HL-60 (cell line): ENCODE results near the gene ADAMTS1.

Experiments
- DNase-seq, 2 experiments: peaks; one replicate each; pipeline ENCODE4 v3.0.0-alpha.2; 2010 to 2020; ENCODE audit warnings: low read depth in 1 of 2, low spot score in 1 of 2
- H3K27ac ChIP-seq: fragments of 250-450 bp; sonication (Bioruptor Pico); replicated peaks from 2 replicates; pipeline ENCODE4 v1.5.1; 2020; ENCODE audit warnings: mild to moderate bottlenecking, moderate library complexity
- H3K27me3 ChIP-seq: fragments of 250-450 bp; sonication (Bioruptor Pico); 2 replicates; pipeline ENCODE4 v1.5.1; 2021; ENCODE audit warnings: mild to moderate bottlenecking, moderate library complexity; ENCODE audit not compliant: insufficient read depth, poor library complexity, severe bottlenecking
- H3K4me3 ChIP-seq: replicated peaks from 2 replicates; pipeline ENCODE4 v1.5.1; 2011; ENCODE audit warnings: mild to moderate bottlenecking, control low read depth, low read length; ENCODE audit not compliant: insufficient read depth
- GABPA ChIP-seq: IDR thresholded peaks from 2 replicates; pipeline ENCODE4 v1.6.1; 2012; ENCODE audit warnings: low read depth
- POLR2AphosphoS5 ChIP-seq: IDR thresholded peaks from 2 replicates; pipeline ENCODE4 v1.6.1; 2012; ENCODE audit warnings: low read depth
- SPI1 ChIP-seq: IDR thresholded peaks from 2 replicates; pipeline ENCODE4 v1.6.1; 2012; ENCODE audit warnings: low read depth, mild to moderate bottlenecking, borderline replicate concordance
- long read RNA-seq: library from polyadenylated mRNA; unstranded; transcript quantifications from one replicate; pipeline ENCODE4 v2.0.0, GENCODE V29; 2020
- TF ChIP-seq, protein P1 (sequence below): IDR thresholded peaks from 2 replicates; pipeline ENCODE4 v1.6.1; 2012; ENCODE audit warnings: low read depth; ENCODE audit not compliant: insufficient replicate concordance
- TF ChIP-seq, protein P2 (sequence below): IDR thresholded peaks from one replicate; pipeline ENCODE4 v1.5.1; 2011; ENCODE audit warnings: low read length, control low read depth, inconsistent platforms; ENCODE audit not compliant: insufficient read depth

The ADAMTS1 gene
- long read RNA-seq, full-length matches to known transcripts: 31 of 39 reads
- long read RNA-seq, partial matches to known transcripts: 5 of 39 reads
- long read RNA-seq, other reads (novel, unspliced or antisense): 3 of 39 reads

DNA sequence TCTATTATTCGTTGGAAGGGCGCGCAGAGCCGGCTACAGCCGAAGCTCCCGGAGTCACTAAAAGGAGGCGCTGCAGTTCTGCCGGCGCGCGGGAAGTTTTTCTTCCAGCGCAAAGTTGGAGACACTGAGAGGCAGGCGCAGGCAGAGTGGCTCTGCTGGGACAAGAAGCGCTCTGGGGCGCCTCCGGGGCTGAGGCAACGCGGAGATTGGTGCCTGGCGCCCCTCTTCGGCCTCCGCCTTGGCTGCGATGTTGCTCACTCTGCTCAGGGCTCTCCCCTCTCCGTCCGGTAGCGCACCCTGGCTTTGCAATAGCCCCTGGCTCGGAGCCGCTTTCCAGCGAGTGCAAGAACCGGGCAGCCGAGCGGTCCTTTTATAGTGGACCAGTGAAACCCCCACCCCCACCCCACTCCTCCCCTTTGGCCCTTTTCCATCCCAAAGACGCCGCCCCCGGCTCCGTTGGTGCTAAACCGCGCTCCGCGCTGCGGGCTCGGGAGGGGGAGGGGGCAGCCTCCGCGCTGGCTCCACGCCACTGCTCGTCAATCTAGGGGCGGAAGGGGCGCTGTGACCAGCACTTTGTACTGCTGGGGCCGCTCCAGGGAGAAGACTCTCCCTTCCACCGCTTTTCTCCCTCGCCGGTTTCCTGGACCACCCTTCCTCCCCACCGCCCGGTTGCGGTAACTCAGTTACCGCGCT is at the start of gene ADAMTS1:
ADAMTS1 (minus strand) TSS at position 344 of the 693 bp plus-strand sequence. CDS start 455 bp downstream, outside the sequence.
- TF ChIP-seq POLR2AphosphoS5: peak; percentile 74
- TF ChIP-seq GABPA: no peak
- TF ChIP-seq, protein P1, sequence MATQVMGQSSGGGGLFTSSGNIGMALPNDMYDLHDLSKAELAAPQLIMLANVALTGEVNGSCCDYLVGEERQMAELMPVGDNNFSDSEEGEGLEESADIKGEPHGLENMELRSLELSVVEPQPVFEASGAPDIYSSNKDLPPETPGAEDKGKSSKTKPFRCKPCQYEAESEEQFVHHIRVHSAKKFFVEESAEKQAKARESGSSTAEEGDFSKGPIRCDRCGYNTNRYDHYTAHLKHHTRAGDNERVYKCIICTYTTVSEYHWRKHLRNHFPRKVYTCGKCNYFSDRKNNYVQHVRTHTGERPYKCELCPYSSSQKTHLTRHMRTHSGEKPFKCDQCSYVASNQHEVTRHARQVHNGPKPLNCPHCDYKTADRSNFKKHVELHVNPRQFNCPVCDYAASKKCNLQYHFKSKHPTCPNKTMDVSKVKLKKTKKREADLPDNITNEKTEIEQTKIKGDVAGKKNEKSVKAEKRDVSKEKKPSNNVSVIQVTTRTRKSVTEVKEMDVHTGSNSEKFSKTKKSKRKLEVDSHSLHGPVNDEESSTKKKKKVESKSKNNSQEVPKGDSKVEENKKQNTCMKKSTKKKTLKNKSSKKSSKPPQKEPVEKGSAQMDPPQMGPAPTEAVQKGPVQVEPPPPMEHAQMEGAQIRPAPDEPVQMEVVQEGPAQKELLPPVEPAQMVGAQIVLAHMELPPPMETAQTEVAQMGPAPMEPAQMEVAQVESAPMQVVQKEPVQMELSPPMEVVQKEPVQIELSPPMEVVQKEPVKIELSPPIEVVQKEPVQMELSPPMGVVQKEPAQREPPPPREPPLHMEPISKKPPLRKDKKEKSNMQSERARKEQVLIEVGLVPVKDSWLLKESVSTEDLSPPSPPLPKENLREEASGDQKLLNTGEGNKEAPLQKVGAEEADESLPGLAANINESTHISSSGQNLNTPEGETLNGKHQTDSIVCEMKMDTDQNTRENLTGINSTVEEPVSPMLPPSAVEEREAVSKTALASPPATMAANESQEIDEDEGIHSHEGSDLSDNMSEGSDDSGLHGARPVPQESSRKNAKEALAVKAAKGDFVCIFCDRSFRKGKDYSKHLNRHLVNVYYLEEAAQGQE: no peak

GRCh38 chr21:26892151-26892550 is 46.9 kb upstream of the ADAMTS1 start:
- TF ChIP-seq GABPA (no peak), POLR2AphosphoS5 (no peak), SPI1 (no peak)
- TF ChIP-seq, protein P2, sequence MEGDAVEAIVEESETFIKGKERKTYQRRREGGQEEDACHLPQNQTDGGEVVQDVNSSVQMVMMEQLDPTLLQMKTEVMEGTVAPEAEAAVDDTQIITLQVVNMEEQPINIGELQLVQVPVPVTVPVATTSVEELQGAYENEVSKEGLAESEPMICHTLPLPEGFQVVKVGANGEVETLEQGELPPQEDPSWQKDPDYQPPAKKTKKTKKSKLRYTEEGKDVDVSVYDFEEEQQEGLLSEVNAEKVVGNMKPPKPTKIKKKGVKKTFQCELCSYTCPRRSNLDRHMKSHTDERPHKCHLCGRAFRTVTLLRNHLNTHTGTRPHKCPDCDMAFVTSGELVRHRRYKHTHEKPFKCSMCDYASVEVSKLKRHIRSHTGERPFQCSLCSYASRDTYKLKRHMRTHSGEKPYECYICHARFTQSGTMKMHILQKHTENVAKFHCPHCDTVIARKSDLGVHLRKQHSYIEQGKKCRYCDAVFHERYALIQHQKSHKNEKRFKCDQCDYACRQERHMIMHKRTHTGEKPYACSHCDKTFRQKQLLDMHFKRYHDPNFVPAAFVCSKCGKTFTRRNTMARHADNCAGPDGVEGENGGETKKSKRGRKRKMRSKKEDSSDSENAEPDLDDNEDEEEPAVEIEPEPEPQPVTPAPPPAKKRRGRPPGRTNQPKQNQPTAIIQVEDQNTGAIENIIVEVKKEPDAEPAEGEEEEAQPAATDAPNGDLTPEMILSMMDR: no peak
- TF ChIP-seq, protein P1: no peak

More for the DNA sequence above, at the start of gene ADAMTS1:
- H3K4me3 ChIP-seq: peak within 1 kb of the TSS; percentile 50
- DNase-seq: peak in 1 of 2 experiments; percentile 19
- peaks cover 52% of the 10 kb centered on the region for H3K27me3 ChIP-seq
- H3K27ac ChIP-seq: no peak within 1 kb of the TSS

GRCh38 chr21:26888931-26889330 is 43.7 kb upstream of the ADAMTS1 start:
- no peak for DNase-seq
- no peak overlapping the region for H3K4me3 ChIP-seq
- no peak overlapping the region for H3K27ac ChIP-seq
- no peaks in the 10 kb centered on the region for H3K27me3 ChIP-seq
- TF ChIP-seq, protein P2: no peak
- TF ChIP-seq, protein P1: no peak
- TF ChIP-seq GABPA (no peak), POLR2AphosphoS5 (no peak), SPI1 (no peak)

More at GRCh38 chr21:26892151-26892550, 46.9 kb upstream of the ADAMTS1 start:
- H3K4me3 ChIP-seq: no peak overlapping the region
- H3K27ac ChIP-seq: no peak overlapping the region
- no peaks in the 10 kb centered on the region for H3K27me3 ChIP-seq
- no peak for DNase-seq
